GM12878 (cell line): Measurements from ENCODE around the gene ADAP1.

Source experiments
- BHLHE40 ChIP-seq, 2 experiments: fragments of 450-650 bp in 1 of 2; IDR thresholded peaks; 2 replicates each; pipeline ENCODE4 v1.6.1; 2011 to 2017; ENCODE audit warnings: low read depth in 2 of 2, borderline replicate concordance in 1 of 2, improper control_type of control experiment in 1 of 2, low read length in 1 of 2, mild to moderate bottlenecking in 1 of 2
- E2F4 ChIP-seq: IDR thresholded peaks from 2 replicates; pipeline ENCODE4 v1.6.1; 2012; ENCODE audit warnings: low read depth, low read length, improper control_type of control experiment
- ETV6 ChIP-seq, 2 experiments: fragments of 450-650 bp in 1 of 2; IDR thresholded peaks in 1 of 2; conservative IDR thresholded peaks in 1 of 2; 2 replicates each; pipeline ENCODE4 v1.6.1; 2014; ENCODE audit warnings: antibody characterized with exemption in 1 of 2, borderline replicate concordance in 1 of 2, low read depth in 1 of 2, mild to moderate bottlenecking in 1 of 2, moderate library complexity in 1 of 2
- EZH2 ChIP-seq: IDR thresholded peaks from 2 replicates; pipeline ENCODE4 v1.6.1; 2012; ENCODE audit warnings: low read depth, mild to moderate bottlenecking, control low read depth, inconsistent platforms, low read length, borderline replicate concordance; ENCODE audit not compliant: control insufficient read depth
- FOXM1 ChIP-seq: IDR thresholded peaks from 2 replicates; pipeline ENCODE4 v1.6.1; 2012; ENCODE audit warnings: low read depth, mild to moderate bottlenecking, inconsistent platforms, low read length, moderate library complexity
- POLR2AphosphoS5 ChIP-seq: IDR thresholded peaks from 2 replicates; pipeline ENCODE4 v1.6.1; 2011; ENCODE audit warnings: mild to moderate bottlenecking, low read length, inconsistent platforms
- RFX5 ChIP-seq: IDR thresholded peaks from 2 replicates; pipeline ENCODE4 v1.6.1; 2011; ENCODE audit warnings: low read depth, low read length, improper control_type of control experiment
- SP1 ChIP-seq: IDR thresholded peaks from one replicate; pipeline ENCODE4 v1.6.1; 2011; ENCODE audit warnings: low read depth, low read length
- WRNIP1 ChIP-seq: IDR thresholded peaks from 2 replicates; pipeline ENCODE4 v1.6.1; 2011; ENCODE audit warnings: low read depth, low read length, improper control_type of control experiment, borderline replicate concordance
- YY1 ChIP-seq: IDR thresholded peaks from 2 replicates; pipeline ENCODE4 v1.6.1; 2011; ENCODE audit warnings: low read depth, mild to moderate bottlenecking, low read length
- TF ChIP-seq, protein P1 (sequence below), 3 experiments: IDR thresholded peaks in 2 of 3; conservative IDR thresholded peaks in 1 of 3; 2 replicates each; pipeline ENCODE4 v1.5.1; 2011; ENCODE audit warnings: low read depth in 3 of 3, low read length in 3 of 3, mild to moderate bottlenecking in 3 of 3, control low read depth in 2 of 3, moderate library complexity in 2 of 3, inconsistent platforms in 1 of 3, mixed read lengths in 1 of 3; ENCODE audit not compliant: control insufficient read depth in 2 of 3, insufficient read depth in 1 of 3; ENCODE audit errors: extremely low read depth in 1 of 3
- TF ChIP-seq, protein P2 (sequence below): fragments of 450-650 bp; IDR thresholded peaks from 2 replicates; pipeline ENCODE4 v1.6.1; 2016; ENCODE audit warnings: mild to moderate bottlenecking

DNA sequence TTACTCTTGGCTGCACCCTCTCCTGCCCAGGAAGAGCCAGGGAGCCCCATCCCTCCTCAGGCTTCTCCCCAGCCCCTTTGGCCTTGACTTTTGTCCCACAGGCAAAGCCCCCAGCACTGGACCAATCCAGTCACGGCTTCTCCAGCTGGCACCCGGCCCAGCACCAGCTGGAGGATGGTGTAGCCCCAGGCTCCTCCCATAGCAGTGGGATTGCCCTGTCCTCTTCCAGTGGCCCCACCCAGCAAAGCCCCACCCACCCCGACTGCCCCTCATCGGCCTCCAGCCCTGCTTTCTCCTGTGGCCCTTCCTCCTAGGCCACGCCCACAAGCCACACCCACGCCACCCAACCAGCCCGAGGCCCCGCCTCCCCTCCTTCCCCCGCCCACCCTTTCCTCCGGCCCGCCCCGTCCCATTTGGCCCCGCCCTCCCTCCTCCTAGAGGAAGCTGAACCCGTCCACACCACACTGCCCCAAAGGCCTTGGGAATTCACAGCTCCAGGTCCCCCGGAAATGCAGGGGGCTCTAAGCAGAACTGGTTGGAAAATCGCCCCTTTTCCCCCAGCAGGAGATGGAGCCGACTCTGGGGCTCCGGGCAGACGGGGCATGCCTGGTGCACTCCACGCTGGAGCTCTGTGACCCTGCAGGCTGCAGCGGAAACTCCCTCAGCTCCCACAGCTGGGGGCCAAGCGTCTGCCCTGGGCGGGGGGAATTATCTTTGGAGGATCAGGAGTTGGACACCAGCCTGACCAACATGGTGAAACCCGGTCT, 52.9 kb downstream of the ADAP1 start:
- no peak for TF ChIP-seq E2F4
- TF ChIP-seq, protein P1, sequence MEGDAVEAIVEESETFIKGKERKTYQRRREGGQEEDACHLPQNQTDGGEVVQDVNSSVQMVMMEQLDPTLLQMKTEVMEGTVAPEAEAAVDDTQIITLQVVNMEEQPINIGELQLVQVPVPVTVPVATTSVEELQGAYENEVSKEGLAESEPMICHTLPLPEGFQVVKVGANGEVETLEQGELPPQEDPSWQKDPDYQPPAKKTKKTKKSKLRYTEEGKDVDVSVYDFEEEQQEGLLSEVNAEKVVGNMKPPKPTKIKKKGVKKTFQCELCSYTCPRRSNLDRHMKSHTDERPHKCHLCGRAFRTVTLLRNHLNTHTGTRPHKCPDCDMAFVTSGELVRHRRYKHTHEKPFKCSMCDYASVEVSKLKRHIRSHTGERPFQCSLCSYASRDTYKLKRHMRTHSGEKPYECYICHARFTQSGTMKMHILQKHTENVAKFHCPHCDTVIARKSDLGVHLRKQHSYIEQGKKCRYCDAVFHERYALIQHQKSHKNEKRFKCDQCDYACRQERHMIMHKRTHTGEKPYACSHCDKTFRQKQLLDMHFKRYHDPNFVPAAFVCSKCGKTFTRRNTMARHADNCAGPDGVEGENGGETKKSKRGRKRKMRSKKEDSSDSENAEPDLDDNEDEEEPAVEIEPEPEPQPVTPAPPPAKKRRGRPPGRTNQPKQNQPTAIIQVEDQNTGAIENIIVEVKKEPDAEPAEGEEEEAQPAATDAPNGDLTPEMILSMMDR (IDR thresholded peaks at IDR 0.05 in 2 of 3, conservative IDR thresholded peaks at IDR 0.05 in 1 of 3; ENCODE audit: control insufficient read depth in 2 of 3, extremely low read depth in 1 of 3, insufficient read depth in 1 of 3, low read depth in 3 of 3, low read length in 3 of 3) = no peak
- no peak for TF ChIP-seq SP1
- no peak for TF ChIP-seq FOXM1
- no peak for TF ChIP-seq ETV6 (conservative IDR thresholded peaks at IDR 0.05 in 1 of 2, IDR thresholded peaks at IDR 0.05 in 1 of 2; ENCODE audit: borderline replicate concordance in 1 of 2, low read depth in 1 of 2)
- TF ChIP-seq, protein P2, sequence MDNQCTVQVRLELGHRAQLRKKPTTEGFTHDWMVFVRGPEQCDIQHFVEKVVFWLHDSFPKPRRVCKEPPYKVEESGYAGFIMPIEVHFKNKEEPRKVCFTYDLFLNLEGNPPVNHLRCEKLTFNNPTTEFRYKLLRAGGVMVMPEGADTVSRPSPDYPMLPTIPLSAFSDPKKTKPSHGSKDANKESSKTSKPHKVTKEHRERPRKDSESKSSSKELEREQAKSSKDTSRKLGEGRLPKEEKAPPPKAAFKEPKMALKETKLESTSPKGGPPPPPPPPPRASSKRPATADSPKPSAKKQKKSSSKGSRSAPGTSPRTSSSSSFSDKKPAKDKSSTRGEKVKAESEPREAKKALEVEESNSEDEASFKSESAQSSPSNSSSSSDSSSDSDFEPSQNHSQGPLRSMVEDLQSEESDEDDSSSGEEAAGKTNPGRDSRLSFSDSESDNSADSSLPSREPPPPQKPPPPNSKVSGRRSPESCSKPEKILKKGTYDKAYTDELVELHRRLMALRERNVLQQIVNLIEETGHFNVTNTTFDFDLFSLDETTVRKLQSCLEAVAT = no peak
- no peak for TF ChIP-seq EZH2
- TF ChIP-seq RFX5 = no peak
- TF ChIP-seq YY1 = no peak
- TF ChIP-seq WRNIP1 = no peak
- no peak for TF ChIP-seq BHLHE40 (IDR thresholded peaks at IDR 0.05; ENCODE audit: borderline replicate concordance in 1 of 2, low read depth in 2 of 2, low read length in 1 of 2)
- TF ChIP-seq POLR2AphosphoS5 = no peak
